Nephron (organoid): ENCODE results near the gene SLC7A7.
"Not testable (repeated sequence)": the region's sequence is repeated elsewhere in the genome, so short reads cannot be mapped to it uniquely, and the experiment has no call there.

Experiments used
- H3K27ac Mint-ChIP-seq, 3 experiments: 2 replicates each; pipeline ENCODE4 v1.8.0; 2020; ENCODE audit warnings: mixed read lengths in 3 of 3, mild to moderate bottlenecking in 2 of 3, moderate library complexity in 1 of 3
- H3K27me3 Mint-ChIP-seq: 2 replicates; pipeline ENCODE4 v1.8.0; 2021; ENCODE audit warnings: low read depth, mild to moderate bottlenecking, moderate library complexity, mixed read lengths
- H3K36me3 Mint-ChIP-seq: 2 replicates; pipeline ENCODE4 v1.8.0; 2020; ENCODE audit warnings: low read depth, mixed read lengths
- H3K4me1 Mint-ChIP-seq: 2 replicates; pipeline ENCODE4 v1.8.0; 2020; ENCODE audit warnings: mixed read lengths
- H3K4me3 Mint-ChIP-seq, 3 experiments: 2 replicates each; pipeline ENCODE4 v1.8.0; 2020; ENCODE audit warnings: mild to moderate bottlenecking in 3 of 3, mixed read lengths in 3 of 3, moderate library complexity in 2 of 3
- H3K9me3 Mint-ChIP-seq: 2 replicates; pipeline ENCODE4 v1.8.0; 2020; ENCODE audit warnings: mixed read lengths
- CTCF ChIP-seq, 3 experiments: fragments of 200-600 bp; sonication (generic); IDR thresholded peaks; one replicate each; pipeline ENCODE4 v1.5.0; 2021; ENCODE audit warnings: antibody characterized with exemption in 3 of 3; ENCODE audit not compliant: unreplicated experiment in 3 of 3

The SLC7A7 gene

GRCh38 chr14:22797017-22797917, 18.0 kb downstream of the SLC7A7 start:
- H3K4me3 Mint-ChIP-seq = no peak overlapping the region
- no peaks in the 10 kb centered on the region for H3K36me3 Mint-ChIP-seq
- no peaks in the 10 kb centered on the region for H3K4me1 Mint-ChIP-seq
- H3K27ac Mint-ChIP-seq = peak overlapping the region; percentile 51 to 92 (median 83)
- peaks cover 7% of the 10 kb centered on the region for H3K27me3 Mint-ChIP-seq
- no peaks in the 10 kb centered on the region for H3K9me3 Mint-ChIP-seq
- no peak for TF ChIP-seq CTCF (IDR thresholded peaks at IDR 0.05; ENCODE audit: unreplicated experiment in 3 of 3)

DNA sequence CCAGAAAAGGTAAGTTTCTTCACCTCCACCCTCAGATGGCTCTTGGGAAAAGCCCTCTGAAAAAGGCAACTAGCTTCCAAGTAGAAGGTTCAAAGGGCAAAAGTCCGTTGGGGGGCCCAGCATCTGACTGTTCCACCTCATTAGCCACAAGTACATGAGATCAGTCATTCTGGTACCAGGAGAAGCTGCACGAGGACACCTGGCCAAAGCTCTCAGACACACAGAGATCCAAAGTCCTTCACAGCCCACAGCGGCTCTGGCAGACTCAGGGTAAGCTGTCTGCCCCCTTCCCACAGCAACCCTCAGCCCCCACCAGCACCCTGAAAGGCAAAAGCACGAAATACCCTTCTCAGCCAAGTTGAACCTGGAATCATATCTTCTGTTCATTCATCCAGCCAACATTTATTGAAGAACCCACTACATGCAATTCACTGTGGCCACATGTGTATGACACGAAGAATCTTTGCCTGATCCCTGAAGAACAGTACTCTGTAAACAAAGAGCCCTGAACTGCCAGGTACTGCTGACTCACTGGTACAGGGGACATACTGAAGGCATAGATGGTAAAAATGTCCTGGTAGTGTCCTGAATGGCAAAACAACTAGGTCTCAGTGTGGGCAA, 19.0 kb downstream of the SLC7A7 start:
- no peaks in the 10 kb centered on the region for H3K4me1 Mint-ChIP-seq
- no peak for TF ChIP-seq CTCF (IDR thresholded peaks at IDR 0.05; ENCODE audit: unreplicated experiment in 3 of 3)
- H3K27me3 Mint-ChIP-seq = peaks cover 7% of the 10 kb centered on the region
- peak overlapping the region in 2 of 3 experiments; percentile 67 to 92 for H3K27ac Mint-ChIP-seq
- H3K4me3 Mint-ChIP-seq = peak overlapping the region in 1 of 3 experiments; percentile 3
- H3K9me3 Mint-ChIP-seq = no peaks in the 10 kb centered on the region
- no peaks in the 10 kb centered on the region for H3K36me3 Mint-ChIP-seq

GRCh38 chr14:22794551-22794951, 20.7 kb downstream of the SLC7A7 start:
- Mint-ChIP-seq H3K9me3 (no peaks in the 10 kb centered on the region), H3K27ac (peak overlapping the region in 1 of 3 experiments; percentile 9), H3K27me3 (peaks cover 7% of the 10 kb centered on the region), H3K4me1 (no peaks in the 10 kb centered on the region), H3K4me3 (no peak overlapping the region), H3K36me3 (no peaks in the 10 kb centered on the region)
- no peak for TF ChIP-seq CTCF (IDR thresholded peaks at IDR 0.05; ENCODE audit: unreplicated experiment in 3 of 3)

DNA sequence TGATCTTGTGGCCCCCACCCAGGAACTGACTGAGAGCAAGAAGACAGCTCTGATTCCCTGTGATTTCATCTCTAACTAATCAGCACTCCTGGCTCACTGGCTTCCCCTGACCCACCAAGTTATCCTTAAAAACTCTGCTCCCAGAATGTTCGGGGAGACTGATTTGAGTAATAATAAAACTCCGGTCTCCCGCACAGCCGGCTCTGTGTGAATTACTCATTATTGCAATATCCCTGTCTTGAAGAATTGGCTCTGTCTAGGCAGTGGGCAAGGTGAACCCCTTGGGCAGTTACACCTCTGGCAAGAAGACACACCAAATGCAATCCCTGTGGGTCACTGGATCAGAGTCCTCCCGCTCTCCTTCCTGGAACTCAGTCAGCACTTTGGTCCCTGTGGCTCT, 21.3 kb downstream of the SLC7A7 start:
- Mint-ChIP-seq H3K9me3 (no peaks in the 10 kb centered on the region), H3K36me3 (no peaks in the 10 kb centered on the region), H3K4me3 (no peak overlapping the region), H3K27me3 (peaks cover 4% of the 10 kb centered on the region), H3K27ac (peak overlapping the region in 1 of 3 experiments; percentile 76), H3K4me1 (no peaks in the 10 kb centered on the region)
- TF ChIP-seq CTCF (IDR thresholded peaks at IDR 0.05; ENCODE audit: unreplicated experiment in 3 of 3) = no peak

DNA sequence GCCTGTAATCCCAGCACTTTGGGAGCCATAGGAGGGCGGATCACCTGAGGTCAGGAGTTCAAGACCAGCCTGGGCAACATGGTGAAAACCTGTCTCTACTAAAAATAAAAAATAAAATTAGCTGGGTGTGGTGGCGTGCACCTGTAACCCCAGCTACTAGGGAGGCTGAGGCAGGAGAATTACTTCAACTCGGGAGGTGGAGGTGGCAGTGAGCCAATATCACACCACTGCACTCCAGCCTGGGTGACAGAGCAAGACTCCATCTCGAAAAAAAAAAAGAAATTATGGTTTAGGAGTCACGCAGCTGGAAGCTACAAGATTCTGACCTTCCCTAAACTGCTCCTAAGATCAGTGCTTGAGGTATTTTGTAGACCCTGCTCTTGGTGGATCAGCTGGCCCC, 21.7 kb downstream of the SLC7A7 start:
- H3K27me3 Mint-ChIP-seq, H3K36me3 Mint-ChIP-seq, H3K9me3 Mint-ChIP-seq, H3K4me1 Mint-ChIP-seq, H3K4me3 Mint-ChIP-seq: not testable (repeated sequence)
- peak overlapping the region in 1 of 3 experiments; percentile 76 for H3K27ac Mint-ChIP-seq

DNA sequence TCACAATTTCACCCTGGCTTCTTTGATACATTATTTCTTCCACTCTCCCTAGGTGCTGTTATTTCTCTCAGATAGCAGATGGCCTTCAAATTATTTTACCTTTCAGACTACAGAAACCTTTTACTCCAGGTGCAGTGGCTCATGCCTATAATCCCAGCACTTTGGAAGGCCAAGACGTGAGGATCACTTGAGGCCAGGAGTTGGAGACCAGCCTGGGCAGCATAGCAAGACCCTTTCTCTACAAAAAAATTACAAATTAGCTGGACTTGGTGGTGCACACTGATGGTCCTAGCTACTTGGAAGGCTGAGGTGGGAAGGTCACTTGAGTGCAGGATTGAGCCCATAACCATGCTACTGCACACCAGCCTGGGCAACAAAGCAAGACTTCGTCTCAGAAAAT, 23.1 kb downstream of the SLC7A7 start:
- Mint-ChIP-seq H3K27ac (no peak overlapping the region), H3K4me1 (no peaks in the 10 kb centered on the region), H3K9me3 (no peaks in the 10 kb centered on the region), H3K27me3 (no peaks in the 10 kb centered on the region), H3K36me3 (no peaks in the 10 kb centered on the region), H3K4me3 (no peak overlapping the region)
- TF ChIP-seq CTCF (IDR thresholded peaks at IDR 0.05; ENCODE audit: unreplicated experiment in 3 of 3) = no peak
